KBM-7 (cell line): ENCODE measurements around the gene MGAT5.

Source experiments
- DNase-seq: peaks from one replicate; pipeline ENCODE4 v3.0.0-alpha.2; 2015
- in situ Hi-C: fragments of 300-500 bp; cut with MboI; formaldehyde crosslinking; loops from 2 replicates; pipeline ENCODE4 v1.14.3; 2020; ENCODE audit warnings: low sequenced_read_pairs, low pct_unique_long_range_greater_than_20kb, mixed read lengths

The MGAT5 gene

GRCh38 chr2:134416637-134417036 is 162.8 kb downstream of the MGAT5 start:
- no peak for DNase-seq
- in situ Hi-C loops, result loop anchor here (25.0 kb wide), 1 partner anchor 179 kb away; no protein-coding TSS in a partner anchor

- in situ Hi-C loops, result loop anchor here (25.0 kb wide), 1 partner anchor 181 kb away; no protein-coding TSS in a partner anchor
- no peak for DNase-seq
Observed at GRCh38 chr2:134417968-134418582, 164.2 kb downstream of the MGAT5 start.

GRCh38 chr2:134420259-134420658 is 166.4 kb downstream of the MGAT5 start:
- in situ Hi-C loops, result loop anchor here (25.0 kb wide), 1 partner anchor 183 kb away; no protein-coding TSS in a partner anchor
- DNase-seq, result no peak

GRCh38 chr2:134420920-134421319 is 167.0 kb downstream of the MGAT5 start:
- no peak for DNase-seq
- in situ Hi-C loops, result loop anchor here (25.0 kb wide), 1 partner anchor 184 kb away; no protein-coding TSS in a partner anchor

- no peak for DNase-seq
- in situ Hi-C loops, result loop anchor here (25.0 kb wide), 1 partner anchor 184 kb away; no protein-coding TSS in a partner anchor
Observed at GRCh38 chr2:134421556-134422328, 167.9 kb downstream of the MGAT5 start.

GRCh38 chr2:134425724-134426496 is 172.0 kb downstream of the MGAT5 start:
- in situ Hi-C loops, result loop anchor here (25.0 kb wide), 1 partner anchor 539 kb away; no protein-coding TSS in a partner anchor

GRCh38 chr2:134426721-134427120 is 172.8 kb downstream of the MGAT5 start:
- in situ Hi-C loops, result loop anchor here (25.0 kb wide), 1 partner anchor 539 kb away; no protein-coding TSS in a partner anchor
- no peak for DNase-seq

More at GRCh38 chr2:134425724-134426496, 172.0 kb downstream of the MGAT5 start:
- no peak for DNase-seq

GRCh38 chr2:134429886-134430285 is 176.0 kb downstream of the MGAT5 start:
- DNase-seq, result no peak
- in situ Hi-C loops, result loop anchor here (10.0 to 25.0 kb wide), 2 partner anchors 315 to 543 kb away; no protein-coding TSS in a partner anchor

GRCh38 chr2:134431838-134432434 is 178.1 kb downstream of the MGAT5 start:
- in situ Hi-C loops, result loop anchor here (10.0 to 25.0 kb wide), 2 partner anchors 317 to 545 kb away; no protein-coding TSS in a partner anchor
- DNase-seq, result no peak

GRCh38 chr2:134432435-134432883 is 178.6 kb downstream of the MGAT5 start:
- DNase-seq, result no peak
- in situ Hi-C loops, result loop anchor here (10.0 to 25.0 kb wide), 2 partner anchors 318 to 545 kb away; no protein-coding TSS in a partner anchor

GRCh38 chr2:134433469-134433868 is 179.6 kb downstream of the MGAT5 start:
- DNase-seq, result no peak
- in situ Hi-C loops, result loop anchor here (10.0 to 25.0 kb wide), 2 partner anchors 319 to 546 kb away; no protein-coding TSS in a partner anchor

GRCh38 chr2:134433979-134434378 is 180.1 kb downstream of the MGAT5 start:
- no peak for DNase-seq
- in situ Hi-C loops, result loop anchor here (10.0 to 25.0 kb wide), 2 partner anchors 319 to 547 kb away; no protein-coding TSS in a partner anchor

GRCh38 chr2:134435505-134435904 is 181.6 kb downstream of the MGAT5 start:
- in situ Hi-C loops, result loop anchor here (10.0 to 25.0 kb wide), 2 partner anchors 321 to 548 kb away; no protein-coding TSS in a partner anchor
- no peak for DNase-seq

GRCh38 chr2:134435936-134436335 is 182.1 kb downstream of the MGAT5 start:
- in situ Hi-C loops, result loop anchor here (10.0 to 25.0 kb wide), 2 partner anchors 321 to 549 kb away; no protein-coding TSS in a partner anchor

GRCh38 chr2:134436706-134437105 is 182.8 kb downstream of the MGAT5 start:
- in situ Hi-C loops, result loop anchor here (10.0 to 25.0 kb wide), 2 partner anchors 322 to 549 kb away; no protein-coding TSS in a partner anchor
- no peak for DNase-seq

More at GRCh38 chr2:134435936-134436335, 182.1 kb downstream of the MGAT5 start:
- no peak for DNase-seq

- in situ Hi-C loops, result loop anchor here (10.0 to 25.0 kb wide), 2 partner anchors 324 to 551 kb away; no protein-coding TSS in a partner anchor
- DNase-seq, result no peak
Observed at GRCh38 chr2:134438371-134438770, 184.5 kb downstream of the MGAT5 start.

- in situ Hi-C loops, result loop anchor here (25.0 kb wide), 1 partner anchor 553 kb away; no protein-coding TSS in a partner anchor
Observed at GRCh38 chr2:134440336-134440909, 186.6 kb downstream of the MGAT5 start.

More at GRCh38 chr2:134440336-134440909, 186.6 kb downstream of the MGAT5 start:
- no peak for DNase-seq
